ENCODE data around the gene PPFIBP2.

DNA sequence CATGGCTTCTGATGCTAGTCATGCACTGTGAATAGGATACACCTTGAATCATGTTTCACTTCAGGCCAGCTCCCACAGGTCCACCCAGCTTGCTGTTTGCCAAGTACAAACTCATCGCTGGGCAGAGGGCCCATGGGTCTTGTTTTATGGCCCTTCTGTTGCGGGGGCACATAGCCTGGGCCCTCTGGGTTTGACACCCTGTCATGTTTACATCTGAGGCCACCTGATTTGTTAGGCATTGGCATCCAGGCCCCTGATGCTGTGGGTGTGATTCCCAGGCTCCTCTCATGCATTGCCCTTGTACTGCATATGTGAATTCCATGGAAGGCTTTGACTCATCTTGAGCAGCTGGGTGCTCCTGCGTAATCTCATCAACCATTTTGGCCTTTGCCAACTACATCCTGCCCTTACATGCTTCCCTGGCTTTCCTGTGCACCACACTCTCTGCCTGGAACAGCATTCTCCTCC lies 32.6 kb downstream of the PPFIBP2 start:
- TF ChIP-seq POLR2A (IDR thresholded peaks at IDR 0.05; ENCODE audit: low read length) (no peak), CHD4 (IDR thresholded peaks at IDR 0.05; ENCODE audit: borderline replicate concordance) (no peak), EP300 (IDR thresholded peaks at IDR 0.05) (no peak), RNF2 (IDR thresholded peaks at IDR 0.05; ENCODE audit: borderline replicate concordance, low read depth) (no peak), HEYL (CRISPR knock-in tag; IDR thresholded peaks at IDR 0.05) (no peak), NR3C1 (IDR thresholded peaks at IDR 0.05) (no peak), CHD2 (IDR thresholded peaks at IDR 0.05; ENCODE audit: low read length, partially characterized antibody) (no peak), JUNB (IDR thresholded peaks at IDR 0.05) (no peak)
- TF ChIP-seq, protein P1, sequence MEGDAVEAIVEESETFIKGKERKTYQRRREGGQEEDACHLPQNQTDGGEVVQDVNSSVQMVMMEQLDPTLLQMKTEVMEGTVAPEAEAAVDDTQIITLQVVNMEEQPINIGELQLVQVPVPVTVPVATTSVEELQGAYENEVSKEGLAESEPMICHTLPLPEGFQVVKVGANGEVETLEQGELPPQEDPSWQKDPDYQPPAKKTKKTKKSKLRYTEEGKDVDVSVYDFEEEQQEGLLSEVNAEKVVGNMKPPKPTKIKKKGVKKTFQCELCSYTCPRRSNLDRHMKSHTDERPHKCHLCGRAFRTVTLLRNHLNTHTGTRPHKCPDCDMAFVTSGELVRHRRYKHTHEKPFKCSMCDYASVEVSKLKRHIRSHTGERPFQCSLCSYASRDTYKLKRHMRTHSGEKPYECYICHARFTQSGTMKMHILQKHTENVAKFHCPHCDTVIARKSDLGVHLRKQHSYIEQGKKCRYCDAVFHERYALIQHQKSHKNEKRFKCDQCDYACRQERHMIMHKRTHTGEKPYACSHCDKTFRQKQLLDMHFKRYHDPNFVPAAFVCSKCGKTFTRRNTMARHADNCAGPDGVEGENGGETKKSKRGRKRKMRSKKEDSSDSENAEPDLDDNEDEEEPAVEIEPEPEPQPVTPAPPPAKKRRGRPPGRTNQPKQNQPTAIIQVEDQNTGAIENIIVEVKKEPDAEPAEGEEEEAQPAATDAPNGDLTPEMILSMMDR (IDR thresholded peaks at IDR 0.05) = no peak

Data from A549 (cell line).